ENCODE data around the gene CYB561A3. TPM values are rescaled to one million over a fixed set of nuclear protein-coding genes. Genes with fewer than 3 reads are reported as not detected.

Gene CYB561A3
- total RNA-seq, 1 experiment from 2014 or later, result 21.7 TPM

DNA sequence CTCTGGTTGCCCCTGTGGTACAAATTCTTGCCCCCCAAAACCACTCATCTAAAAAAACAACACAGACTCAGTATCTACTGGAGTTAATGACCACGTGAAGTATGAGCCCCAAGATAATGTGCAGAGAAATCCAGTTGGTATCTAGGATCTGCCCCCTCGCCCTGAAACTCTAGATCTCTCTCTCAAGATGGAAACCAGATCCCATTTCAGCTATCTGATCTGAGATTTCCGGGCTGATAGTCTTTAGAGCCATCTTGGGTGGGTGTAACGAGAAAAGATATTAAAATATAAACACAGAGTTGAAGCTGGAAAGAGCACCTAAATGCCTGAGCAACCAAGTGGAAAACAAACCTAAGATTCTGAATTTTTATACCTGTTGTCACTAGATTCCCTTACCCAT, 52.5 kb downstream of the CYB561A3 start:
- Histone ChIP-seq H3K4me1 (ENCODE audit: insufficient read depth, low read length) (no peaks in the 10 kb centered on the region), H4K20me1 (ENCODE audit: control insufficient read depth, insufficient read depth, insufficient read length) (no peaks in the 10 kb centered on the region)

More for the DNA sequence above, 52.5 kb downstream of the CYB561A3 start:
- H3K14ac ChIP-seq (ENCODE audit: insufficient read depth, low read length), result no peak overlapping the region
- H3K27ac ChIP-seq (ENCODE audit: insufficient read length, low read depth, low read length), result no peak overlapping the region
- no peak overlapping the region for H2BK12ac ChIP-seq (ENCODE audit: insufficient read length, low read depth, low read length)
- H3K79me1 ChIP-seq (ENCODE audit: insufficient read depth, low read depth, low read length, poor library complexity, severe bottlenecking), result no peaks in the 10 kb centered on the region
- Mint-ChIP-seq H3K4me3 (no peak overlapping the region), H3K9me3 (no peaks in the 10 kb centered on the region), H3K36me3 (ENCODE audit: insufficient read depth in 1 of 3, low read depth in 3 of 3) (peaks cover 31 to 33% (median 32%) of the 10 kb centered on the region in 3 experiments; a peak in 6 of 7 replicates), H3K27ac (no peak overlapping the region), H3K4me1 (no peaks in the 10 kb centered on the region), H3K27me3 (ENCODE audit: low read depth) (no peaks in the 10 kb centered on the region)
- no peaks in the 10 kb centered on the region for H3K79me2 ChIP-seq (ENCODE audit: insufficient read depth, low read length)
- no peak overlapping the region for H4K8ac ChIP-seq (replicated peaks; ENCODE audit: insufficient read length, low read depth, low read length)
- H2BK5ac ChIP-seq (ENCODE audit: insufficient read length, low read length), result no peak overlapping the region
- no peak overlapping the region for H3T11ph ChIP-seq (ENCODE audit: low read length)
- H4K91ac ChIP-seq (ENCODE audit: insufficient read length, low read depth, low read length), result no peak overlapping the region
- no CpG with 5 or more reads among the region's 4 CpGs for WGBS (ENCODE audit: extremely low coverage, insufficient read length, low lambda C conversion rate)
- no peak overlapping the region for H2AFZ ChIP-seq (ENCODE audit: low read length)
- H3K18ac ChIP-seq (ENCODE audit: insufficient read length, low read depth, low read length), result no peak overlapping the region
- DNase-seq, result no peak
- H3K23ac ChIP-seq (ENCODE audit: insufficient read length, low read depth, low read length), result no peak overlapping the region
- H2BK15ac ChIP-seq (ENCODE audit: low read depth, low read length), result no peak overlapping the region
- H3K4me2 ChIP-seq (ENCODE audit: insufficient read depth, insufficient read length, low read length), result no peak overlapping the region
- H2BK120ac ChIP-seq (ENCODE audit: low read depth, low read length, poor library complexity, severe bottlenecking), result no peak overlapping the region
- H3K56ac ChIP-seq (ENCODE audit: insufficient read length, low read depth, low read length), result no peak overlapping the region
- H2BK20ac ChIP-seq (ENCODE audit: low read depth, low read length, poor library complexity, severe bottlenecking), result no peak overlapping the region
- no peaks in the 10 kb centered on the region for H3K27me3 ChIP-seq (ENCODE audit: insufficient read depth, low read length)
- H3K4ac ChIP-seq (ENCODE audit: low read depth, low read length), result no peak overlapping the region
- H2AK5ac ChIP-seq (ENCODE audit: insufficient read length, low read length), result no peak overlapping the region
- H3K9me3 ChIP-seq (ENCODE audit: control insufficient read depth, low read depth, low read length), result no peaks in the 10 kb centered on the region
- no peak overlapping the region for H4K5ac ChIP-seq (ENCODE audit: insufficient read length, low read depth, low read length)
- H3K23me2 ChIP-seq (ENCODE audit: insufficient read length, low read depth, low read length, poor library complexity, severe bottlenecking), result no peaks in the 10 kb centered on the region
- TF ChIP-seq, protein P1, sequence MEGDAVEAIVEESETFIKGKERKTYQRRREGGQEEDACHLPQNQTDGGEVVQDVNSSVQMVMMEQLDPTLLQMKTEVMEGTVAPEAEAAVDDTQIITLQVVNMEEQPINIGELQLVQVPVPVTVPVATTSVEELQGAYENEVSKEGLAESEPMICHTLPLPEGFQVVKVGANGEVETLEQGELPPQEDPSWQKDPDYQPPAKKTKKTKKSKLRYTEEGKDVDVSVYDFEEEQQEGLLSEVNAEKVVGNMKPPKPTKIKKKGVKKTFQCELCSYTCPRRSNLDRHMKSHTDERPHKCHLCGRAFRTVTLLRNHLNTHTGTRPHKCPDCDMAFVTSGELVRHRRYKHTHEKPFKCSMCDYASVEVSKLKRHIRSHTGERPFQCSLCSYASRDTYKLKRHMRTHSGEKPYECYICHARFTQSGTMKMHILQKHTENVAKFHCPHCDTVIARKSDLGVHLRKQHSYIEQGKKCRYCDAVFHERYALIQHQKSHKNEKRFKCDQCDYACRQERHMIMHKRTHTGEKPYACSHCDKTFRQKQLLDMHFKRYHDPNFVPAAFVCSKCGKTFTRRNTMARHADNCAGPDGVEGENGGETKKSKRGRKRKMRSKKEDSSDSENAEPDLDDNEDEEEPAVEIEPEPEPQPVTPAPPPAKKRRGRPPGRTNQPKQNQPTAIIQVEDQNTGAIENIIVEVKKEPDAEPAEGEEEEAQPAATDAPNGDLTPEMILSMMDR (conservative IDR thresholded peaks at IDR 0.05), result no peak
- H3K9ac ChIP-seq (ENCODE audit: extremely low read depth, insufficient read length, low read length), result no peak overlapping the region
